KMS-11 (cell line): ENCODE results near the gene EEF1B2.
"Not testable (repeated sequence)": the region's sequence is repeated elsewhere in the genome, so short reads cannot be mapped to it uniquely, and the experiment has no call there.

Experiments
- H2AFZ ChIP-seq: fragments of 200-600 bp; sonication (generic); 2 replicates; pipeline ENCODE4 v1.6.1; 2016; ENCODE audit warnings: antibody characterized with exemption, mixed run types, low read depth
- H3K27ac ChIP-seq: fragments of 200-600 bp; sonication (generic); 2 replicates; pipeline ENCODE4 v1.6.1; 2016; ENCODE audit warnings: mild to moderate bottlenecking, mixed run types
- H3K27me3 ChIP-seq: fragments of 200-600 bp; sonication (generic); 2 replicates; pipeline ENCODE4 v1.6.1; 2017; ENCODE audit warnings: mild to moderate bottlenecking, low read depth, mixed run types, moderate library complexity; ENCODE audit not compliant: insufficient read depth
- H3K36me3 ChIP-seq: fragments of 200-600 bp; sonication (generic); 2 replicates; pipeline ENCODE4 v1.6.1; 2017; ENCODE audit warnings: mild to moderate bottlenecking, mixed run types; ENCODE audit not compliant: insufficient read depth
- H3K4me1 ChIP-seq: fragments of 200-600 bp; sonication (generic); 2 replicates; pipeline ENCODE4 v1.6.1; 2016; ENCODE audit warnings: mild to moderate bottlenecking, low read depth, mixed run types; ENCODE audit not compliant: poor library complexity, severe bottlenecking
- H3K4me2 ChIP-seq: fragments of 200-600 bp; sonication (generic); 2 replicates; pipeline ENCODE4 v1.7.0; 2016; ENCODE audit warnings: mild to moderate bottlenecking, mixed run types
- H3K4me3 ChIP-seq: fragments of 200-600 bp; sonication (generic); IDR thresholded peaks from 2 replicates; pipeline ENCODE4 v1.6.1; 2017; ENCODE audit warnings: low read depth, low read length, mixed read lengths; ENCODE audit not compliant: insufficient read depth
- H3K79me2 ChIP-seq: fragments of 200-600 bp; sonication (generic); 2 replicates; pipeline ENCODE4 v1.6.1; 2016; ENCODE audit warnings: low read depth, mixed run types; ENCODE audit not compliant: insufficient read depth
- H3K9ac ChIP-seq: fragments of 200-600 bp; sonication (generic); 2 replicates; pipeline ENCODE4 v1.6.1; 2016; ENCODE audit warnings: mild to moderate bottlenecking, mixed run types
- H4K20me1 ChIP-seq: fragments of 200-600 bp; sonication (generic); 2 replicates; pipeline ENCODE4 v1.6.1; 2016; ENCODE audit warnings: mild to moderate bottlenecking, mixed run types; ENCODE audit not compliant: insufficient read depth
- TF ChIP-seq, protein P1 (sequence below): fragments of 200-600 bp; sonication (generic); conservative IDR thresholded peaks from 2 replicates; pipeline ENCODE4 v1.6.1; 2017; ENCODE audit warnings: low read depth, mild to moderate bottlenecking, antibody characterized with exemption, low read length, moderate library complexity, mixed read lengths

Gene EEF1B2

GRCh38 chr2:206176901-206177300, 17.2 kb downstream of the EEF1B2 start:
- Histone ChIP-seq H3K4me3 (no peak overlapping the region), H3K9ac (no peak overlapping the region), H3K4me2 (no peak overlapping the region), H3K27ac (no peak overlapping the region), H3K79me2 (no peaks in the 10 kb centered on the region), H3K27me3 (no peaks in the 10 kb centered on the region), H3K36me3 (no peaks in the 10 kb centered on the region), H2AFZ (no peak overlapping the region), H4K20me1 (no peaks in the 10 kb centered on the region), H3K4me1 (no peaks in the 10 kb centered on the region)
- TF ChIP-seq, protein P1, sequence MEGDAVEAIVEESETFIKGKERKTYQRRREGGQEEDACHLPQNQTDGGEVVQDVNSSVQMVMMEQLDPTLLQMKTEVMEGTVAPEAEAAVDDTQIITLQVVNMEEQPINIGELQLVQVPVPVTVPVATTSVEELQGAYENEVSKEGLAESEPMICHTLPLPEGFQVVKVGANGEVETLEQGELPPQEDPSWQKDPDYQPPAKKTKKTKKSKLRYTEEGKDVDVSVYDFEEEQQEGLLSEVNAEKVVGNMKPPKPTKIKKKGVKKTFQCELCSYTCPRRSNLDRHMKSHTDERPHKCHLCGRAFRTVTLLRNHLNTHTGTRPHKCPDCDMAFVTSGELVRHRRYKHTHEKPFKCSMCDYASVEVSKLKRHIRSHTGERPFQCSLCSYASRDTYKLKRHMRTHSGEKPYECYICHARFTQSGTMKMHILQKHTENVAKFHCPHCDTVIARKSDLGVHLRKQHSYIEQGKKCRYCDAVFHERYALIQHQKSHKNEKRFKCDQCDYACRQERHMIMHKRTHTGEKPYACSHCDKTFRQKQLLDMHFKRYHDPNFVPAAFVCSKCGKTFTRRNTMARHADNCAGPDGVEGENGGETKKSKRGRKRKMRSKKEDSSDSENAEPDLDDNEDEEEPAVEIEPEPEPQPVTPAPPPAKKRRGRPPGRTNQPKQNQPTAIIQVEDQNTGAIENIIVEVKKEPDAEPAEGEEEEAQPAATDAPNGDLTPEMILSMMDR = no peak

DNA sequence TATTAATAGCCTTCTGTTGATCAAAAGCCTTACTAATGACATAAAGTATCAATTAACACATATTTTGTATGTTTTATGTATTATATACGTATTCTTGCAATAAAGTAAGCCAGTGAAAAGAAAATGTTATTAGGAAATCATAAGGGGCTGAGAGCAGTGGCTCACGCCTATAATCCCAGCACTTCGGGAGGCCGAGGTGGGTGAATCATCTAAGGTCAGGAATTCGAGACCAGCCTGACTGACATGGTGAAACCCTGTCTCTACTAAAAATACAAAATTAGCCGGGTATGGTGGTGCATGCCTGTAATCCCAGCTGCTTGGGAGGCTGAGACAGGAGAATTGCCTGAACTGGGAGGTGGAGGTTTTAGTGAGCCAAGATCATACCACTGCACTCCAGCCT, 21.8 kb downstream of the EEF1B2 start:
- H3K9ac ChIP-seq, H3K4me2 ChIP-seq, H3K4me1 ChIP-seq, H3K36me3 ChIP-seq, H3K79me2 ChIP-seq, H2AFZ ChIP-seq, H3K27ac ChIP-seq, H4K20me1 ChIP-seq, H3K4me3 ChIP-seq, H3K27me3 ChIP-seq: not testable (repeated sequence)

- H3K4me3 ChIP-seq = no peak overlapping the region
- no peak overlapping the region for H3K27ac ChIP-seq
- H2AFZ ChIP-seq = no peak overlapping the region
- H3K4me2 ChIP-seq = no peak overlapping the region
- no peak overlapping the region for H3K9ac ChIP-seq
- TF ChIP-seq, protein P1 = no peak
- no peaks in the 10 kb centered on the region for H3K79me2 ChIP-seq
- H4K20me1 ChIP-seq = no peaks in the 10 kb centered on the region
- H3K4me1 ChIP-seq = peaks cover 14% of the 10 kb centered on the region
- no peaks in the 10 kb centered on the region for H3K27me3 ChIP-seq
- no peaks in the 10 kb centered on the region for H3K36me3 ChIP-seq
These were observed 30.0 kb downstream of the EEF1B2 start for GRCh38 chr2:206189691-206190090.

DNA sequence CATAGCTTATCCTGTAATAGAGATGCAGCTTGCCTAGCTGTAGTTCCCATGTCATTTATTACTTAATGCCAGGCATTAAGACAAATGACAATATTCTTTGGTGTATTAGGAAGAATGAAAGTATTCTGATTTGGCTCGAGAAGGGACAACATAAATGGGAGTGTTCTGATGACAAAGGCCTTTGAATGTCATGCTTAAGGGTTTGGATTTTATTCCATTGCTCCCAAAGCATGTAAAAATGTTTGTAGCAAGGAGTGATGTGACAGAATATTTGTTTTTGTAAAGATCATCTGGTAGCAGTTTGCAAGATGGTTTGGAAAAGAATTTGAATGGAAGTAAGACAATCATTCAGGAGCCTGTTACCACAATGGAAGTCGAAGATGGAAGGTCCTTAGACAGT, 30.4 kb downstream of the EEF1B2 start:
- Histone ChIP-seq H3K36me3 (no peaks in the 10 kb centered on the region), H3K9ac (no peak overlapping the region), H3K79me2 (no peaks in the 10 kb centered on the region), H3K4me3 (no peak overlapping the region), H3K4me2 (no peak overlapping the region), H3K27ac (no peak overlapping the region), H3K27me3 (no peaks in the 10 kb centered on the region), H3K4me1 (peaks cover 14% of the 10 kb centered on the region), H2AFZ (no peak overlapping the region), H4K20me1 (no peaks in the 10 kb centered on the region)
- TF ChIP-seq, protein P1 = no peak

DNA sequence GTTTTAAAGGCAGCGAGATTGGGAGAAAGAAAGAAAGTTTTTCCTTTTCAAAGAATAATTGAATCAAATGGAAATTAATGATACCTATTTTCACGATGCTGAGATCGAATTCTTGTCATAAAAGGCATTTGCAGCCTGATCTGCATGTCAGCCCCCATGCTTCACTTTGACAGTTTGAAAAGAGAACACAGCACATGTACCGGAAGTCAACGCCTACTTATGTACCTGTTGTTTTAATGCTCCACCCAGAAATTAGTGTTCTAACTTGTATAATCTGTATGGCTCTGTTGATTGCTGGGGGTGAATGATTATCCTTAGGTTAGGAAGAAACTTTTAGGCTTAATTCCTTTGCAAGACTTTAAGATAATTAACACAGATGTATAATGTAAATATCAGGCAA, 31.0 kb downstream of the EEF1B2 start:
- no peak overlapping the region for H3K4me3 ChIP-seq
- peaks cover 14% of the 10 kb centered on the region for H3K4me1 ChIP-seq
- no peak overlapping the region for H3K27ac ChIP-seq
- H2AFZ ChIP-seq = no peak overlapping the region
- TF ChIP-seq, protein P1 = no peak
- no peaks in the 10 kb centered on the region for H4K20me1 ChIP-seq
- no peaks in the 10 kb centered on the region for H3K27me3 ChIP-seq
- no peak overlapping the region for H3K9ac ChIP-seq
- no peaks in the 10 kb centered on the region for H3K36me3 ChIP-seq
- no peaks in the 10 kb centered on the region for H3K79me2 ChIP-seq
- H3K4me2 ChIP-seq = no peak overlapping the region
